Smooth muscle cell (in vitro differentiated cells): ENCODE data around the gene GNA15. TPM values are rescaled to one million over a fixed set of nuclear protein-coding genes. Genes with fewer than 3 reads are reported as not detected.

Experiments used
- DNase-seq: peaks from one replicate; lab custom pipeline; 2025; ENCODE audit not compliant: unreplicated experiment; lab: John Stamatoyannopoulos, UW
- H2AFZ ChIP-seq: fragments of 200-600 bp; sonication (generic); 2 replicates; pipeline ENCODE4 v1.6.0; 2016; ENCODE audit warnings: antibody characterized with exemption, low read depth, mild to moderate bottlenecking
- H3F3A ChIP-seq: fragments of 200-600 bp; sonication (generic); 2 replicates; pipeline ENCODE4 v1.6.0; 2017; ENCODE audit warnings: antibody characterized with exemption, low read depth
- H3K27ac ChIP-seq: fragments of 200-600 bp; sonication (generic); 2 replicates; pipeline ENCODE4 v1.5.1; 2016; ENCODE audit warnings: low read depth, mild to moderate bottlenecking
- H3K27me3 ChIP-seq: fragments of 200-600 bp; sonication (generic); 2 replicates; pipeline ENCODE4 v1.6.1; 2016; ENCODE audit warnings: low read depth, mild to moderate bottlenecking
- H3K36me3 ChIP-seq: fragments of 200-600 bp; sonication (generic); 2 replicates; pipeline ENCODE4 v1.5.1; 2016; ENCODE audit warnings: low read depth
- H3K4me1 ChIP-seq: fragments of 200-600 bp; sonication (generic); 2 replicates; pipeline ENCODE4 v1.5.1; 2016; ENCODE audit warnings: low read depth
- H3K4me2 ChIP-seq: fragments of 200-600 bp; sonication (generic); 2 replicates; pipeline ENCODE4 v1.6.0; 2016; ENCODE audit warnings: mild to moderate bottlenecking
- H3K4me3 ChIP-seq: fragments of 200-600 bp; sonication (generic); 2 replicates; pipeline ENCODE4 v1.5.1; 2016; ENCODE audit warnings: mild to moderate bottlenecking
- H3K79me2 ChIP-seq: fragments of 200-600 bp; sonication (generic); 2 replicates; pipeline ENCODE4 v1.6.0; 2016; ENCODE audit warnings: low read depth, mild to moderate bottlenecking
- H3K9ac ChIP-seq: fragments of 200-600 bp; sonication (generic); 2 replicates; pipeline ENCODE4 v1.6.0; 2016; ENCODE audit warnings: low read depth
- H3K9me3 ChIP-seq: fragments of 200-600 bp; sonication (generic); replicated peaks from 2 replicates; pipeline ENCODE4 v1.5.1; 2016; ENCODE audit warnings: low read depth
- H4K20me1 ChIP-seq: fragments of 200-600 bp; sonication (generic); 2 replicates; pipeline ENCODE4 v1.6.0; 2016; ENCODE audit warnings: low read depth
- CTCF ChIP-seq: fragments of 200-600 bp; sonication (generic); IDR thresholded peaks from 2 replicates; pipeline ENCODE4 v1.5.1; 2017; ENCODE audit warnings: borderline replicate concordance, mild to moderate bottlenecking, antibody characterized with exemption; ENCODE audit not compliant: insufficient read depth, poor library complexity, severe bottlenecking
- WGBS: methylation state at CpG from one replicate; pipeline ENCODE4 v1.1.7; 2016; ENCODE audit warnings: low lambda C conversion rate; 5-methylcytosine and 5-hydroxymethylcytosine counted together
- polyA plus RNA-seq: library from polyadenylated mRNA; unstranded; fragments of >200 nt; fragmentation: Nextera tagmentation; extraction: Ambion mirVana; gene quantifications from 2 replicates; pipeline ENCODE4 v1.2.1, GENCODE V29; 2016
- total RNA-seq: library from RNA; depleted of rRNA; stranded (reverse); fragments of >200 nt; gene quantifications from 2 replicates; pipeline ENCODE4 v1.2.3, GENCODE V29; 2014

The GNA15 gene
- total and polyA plus RNA-seq, 2 experiments from 2014 or later, result 1.2 to 1.8 TPM

- no peaks in the 10 kb centered on the region for H4K20me1 ChIP-seq
- no peaks in the 10 kb centered on the region for H3K27me3 ChIP-seq
- no peak overlapping the region for H3K27ac ChIP-seq
- H3F3A ChIP-seq, result no peaks in the 10 kb centered on the region
- H3K4me2 ChIP-seq, result no peak overlapping the region
- H3K79me2 ChIP-seq, result no peaks in the 10 kb centered on the region
- no peaks in the 10 kb centered on the region for H3K4me1 ChIP-seq
- 81% methylated on average over 12 of the region's 12 CpGs for WGBS
- TF ChIP-seq CTCF, result no peak
- no peaks in the 10 kb centered on the region for H3K9me3 ChIP-seq
- no peaks in the 10 kb centered on the region for H3K36me3 ChIP-seq
- H3K9ac ChIP-seq, result no peak overlapping the region
- H2AFZ ChIP-seq, result no peak overlapping the region
- DNase-seq, result no peak
- no peak overlapping the region for H3K4me3 ChIP-seq
Observed at GRCh38 chr19:3211191-3211590, 75.4 kb downstream of the GNA15 start.

GRCh38 chr19:3213159-3213558 lies 77.3 kb downstream of the GNA15 start:
- no peak for TF ChIP-seq CTCF
- Histone ChIP-seq H2AFZ (no peak overlapping the region), H3F3A (no peaks in the 10 kb centered on the region), H3K27ac (no peak overlapping the region), H3K27me3 (no peaks in the 10 kb centered on the region), H4K20me1 (no peaks in the 10 kb centered on the region), H3K36me3 (no peaks in the 10 kb centered on the region), H3K4me1 (no peaks in the 10 kb centered on the region), H3K79me2 (no peaks in the 10 kb centered on the region), H3K9ac (no peak overlapping the region), H3K9me3 (no peaks in the 10 kb centered on the region), H3K4me2 (no peak overlapping the region), H3K4me3 (no peak overlapping the region)
- 93% methylated on average over 6 of the region's 7 CpGs for WGBS
- no peak for DNase-seq

Other genes starting within 250 kb of the GNA15 start
- gene ZNF57, start 235.1 kb upstream of the GNA15 start, total RNA-seq, result 1.2 and 2.3 TPM in 2 replicates
- gene ZNF57, start 235.1 kb upstream of the GNA15 start, polyA plus RNA-seq, result 0.40 and 1.7 TPM in 2 replicates
- 2.5 and 4.5 TPM in 2 replicates for gene ZNF77, start 191.1 kb upstream of the GNA15 start, total RNA-seq
- gene ZNF77, start 191.1 kb upstream of the GNA15 start, polyA plus RNA-seq, result 2.3 and 3.5 TPM in 2 replicates
- gene TLE6, start 158.5 kb upstream of the GNA15 start, total RNA-seq, result 0.27 and 4.1 TPM in 2 replicates
- 0.70 and 3.2 TPM in 2 replicates for gene TLE6, start 158.5 kb upstream of the GNA15 start, polyA plus RNA-seq
- gene TLE2, start 106.8 kb upstream of the GNA15 start, total RNA-seq, result 7.1 and 7.7 TPM in 2 replicates
- 13.6 and 14.9 TPM in 2 replicates for gene TLE2, start 106.8 kb upstream of the GNA15 start, polyA plus RNA-seq
- gene TLE5, start 73.5 kb upstream of the GNA15 start, total RNA-seq, result 145 and 146 TPM in 2 replicates
- 235 and 274 TPM in 2 replicates for gene TLE5, start 73.5 kb upstream of the GNA15 start, polyA plus RNA-seq
- gene GNA11, start 41.7 kb upstream of the GNA15 start, total RNA-seq, result 16.3 and 16.9 TPM in 2 replicates
- gene GNA11, start 41.7 kb upstream of the GNA15 start, polyA plus RNA-seq, result 57.4 and 71.5 TPM in 2 replicates
- gene S1PR4, start 42.7 kb downstream of the GNA15 start, total RNA-seq, result not detected in 2 replicates
- not detected in 2 replicates for gene S1PR4, start 42.7 kb downstream of the GNA15 start, polyA plus RNA-seq
- 24.2 and 44.5 TPM in 2 replicates for gene NCLN, start 49.9 kb downstream of the GNA15 start, total RNA-seq
- gene NCLN, start 49.9 kb downstream of the GNA15 start, polyA plus RNA-seq, result 95.9 and 97.4 TPM in 2 replicates
- not detected in 2 replicates for gene CELF5, start 88.6 kb downstream of the GNA15 start, total RNA-seq
- gene CELF5, start 88.6 kb downstream of the GNA15 start, polyA plus RNA-seq, result 0.18 TPM in 1 of 2 replicates, not detected in the other
- gene NFIC, start 230.6 kb downstream of the GNA15 start, total RNA-seq, result 7.9 and 8.6 TPM in 2 replicates
- gene NFIC, start 230.6 kb downstream of the GNA15 start, polyA plus RNA-seq, result 33.2 and 36.2 TPM in 2 replicates